SK-N-SH (cell line): ENCODE data around the gene MFAP4. TPM values are rescaled to one million over a fixed set of nuclear protein-coding genes. Genes with fewer than 3 reads are reported as not detected.

ENCODE experiments used
- CTCF ChIA-PET: fragments of 300-600, 350-600 bp; formaldehyde crosslinking; extraction: SDS; loops from one replicate; lab custom pipeline; 2021; lab: Yijun Ruan, JAX
- POLR2A ChIA-PET: fragments of 350-600 bp; sonication (Branson Sonifier 250); formaldehyde crosslinking; extraction: SDS; loops from one replicate; lab custom pipeline; 2020; ENCODE audit warnings: antibody characterized with exemption, inconsistent platforms; lab: Yijun Ruan, JAX
- DNase-seq: peaks from one replicate; pipeline ENCODE4 v3.0.0; 2012
- H2AFZ ChIP-seq: fragments of 200-600 bp; sonication (generic); 2 replicates; pipeline ENCODE4 v1.8.1; 2016; ENCODE audit warnings: antibody characterized with exemption, mild to moderate bottlenecking, low read depth
- H3F3A ChIP-seq: fragments of 200-600 bp; sonication (generic); replicated peaks from 2 replicates; pipeline ENCODE3; 2016; ENCODE audit warnings: antibody characterized with exemption, mild to moderate bottlenecking; ENCODE audit not compliant: insufficient read depth
- H3K27ac ChIP-seq, 2 experiments: fragments of 200-500 bp in 1 of 2; fragments of 200-600 bp in 1 of 2; sonication (Bioruptor generic) in 1 of 2; sonication (generic), shearing (Covaris generic) in 1 of 2; 2 replicates each; pipeline versions ENCODE4 v1.5.1 to v1.6.1; 2014 to 2016; ENCODE audit warnings: low read depth in 2 of 2, inconsistent platforms in 1 of 2, low read length in 1 of 2, mild to moderate bottlenecking in 1 of 2, mixed read lengths in 1 of 2
- H3K27me3 ChIP-seq: fragments of 200-600 bp; sonication (generic), shearing (Covaris generic); 2 replicates; pipeline ENCODE4 v1.6.1; 2016; ENCODE audit warnings: mixed run types; ENCODE audit not compliant: insufficient read depth
- H3K36me3 ChIP-seq, 2 experiments: fragments of 200-500 bp in 1 of 2; fragments of 200-600 bp in 1 of 2; sonication (Bioruptor generic) in 1 of 2; sonication (generic) in 1 of 2; replicated peaks in 1 of 2; 2 replicates each; pipeline versions ENCODE3 to v1.5.1; 2014 to 2016; ENCODE audit warnings: low read length in 1 of 2, mild to moderate bottlenecking in 1 of 2; ENCODE audit not compliant: insufficient read depth in 2 of 2, control insufficient read depth in 1 of 2
- H3K4me1 ChIP-seq, 2 experiments: fragments of 200-500 bp in 1 of 2; fragments of 200-600 bp in 1 of 2; sonication (Bioruptor generic) in 1 of 2; sonication (generic), shearing (Covaris generic) in 1 of 2; 2 replicates each; pipeline versions ENCODE4 v1.5.1 to v1.6.1; 2014 to 2016; ENCODE audit warnings: low read depth in 1 of 2, low read length in 1 of 2, mixed run types in 1 of 2; ENCODE audit not compliant: insufficient read depth in 2 of 2, control insufficient read depth in 1 of 2
- H3K4me2 ChIP-seq: fragments of 200-600 bp; sonication (generic), shearing (Covaris generic); 2 replicates; pipeline ENCODE4 v1.6.1; 2017; ENCODE audit warnings: mixed run types
- H3K4me3 ChIP-seq, 2 experiments: fragments of 200-500 bp in 1 of 2; fragments of 200-600 bp in 1 of 2; sonication (Bioruptor generic) in 1 of 2; sonication (generic), shearing (Covaris generic) in 1 of 2; 2 replicates each; pipeline versions ENCODE4 v1.5.1 to v1.8.1; 2014 to 2016; ENCODE audit warnings: low read depth in 2 of 2, inconsistent platforms in 1 of 2, low read length in 1 of 2, mild to moderate bottlenecking in 1 of 2, mixed read lengths in 1 of 2, moderate library complexity in 1 of 2
- H3K79me2 ChIP-seq: fragments of 200-600 bp; sonication (generic); 2 replicates; pipeline ENCODE4 v1.8.1; 2017; ENCODE audit warnings: mild to moderate bottlenecking; ENCODE audit not compliant: insufficient read depth
- H3K9ac ChIP-seq: fragments of 200-600 bp; sonication (generic); 2 replicates; pipeline ENCODE4 v1.6.1; 2017; ENCODE audit warnings: mixed run types
- H3K9me2 ChIP-seq: fragments of 200-600 bp; sonication (generic); 2 replicates; pipeline ENCODE4 v1.6.1; 2017; ENCODE audit warnings: mixed run types
- H3K9me3 ChIP-seq: fragments of 200-600 bp; sonication (generic); 2 replicates; pipeline ENCODE4 v1.6.1; 2017; ENCODE audit warnings: mixed run types, mild to moderate bottlenecking, moderate library complexity
- H4K20me1 ChIP-seq: fragments of 200-600 bp; sonication (generic); 2 replicates; pipeline ENCODE4 v1.6.1; 2017; ENCODE audit warnings: mild to moderate bottlenecking, mixed run types; ENCODE audit not compliant: insufficient read depth
- CHD2 ChIP-seq: fragments of 150-350 bp; IDR thresholded peaks from 2 replicates; pipeline ENCODE4 v1.6.1; 2018; ENCODE audit warnings: low read length; ENCODE audit not compliant: partially characterized antibody
- CTCF ChIP-seq: fragments of 200-600 bp; sonication (generic); IDR thresholded peaks from 2 replicates; pipeline ENCODE4 v1.6.1; 2017; ENCODE audit warnings: antibody characterized with exemption, mild to moderate bottlenecking, moderate library complexity
- ELF1 ChIP-seq: IDR thresholded peaks from 2 replicates; pipeline ENCODE4 v1.4.0; 2012
- EP300 ChIP-seq, 2 experiments: IDR thresholded peaks; 2 replicates each; pipeline versions ENCODE4 v1.4.0 to v1.6.1; 2012; ENCODE audit warnings: borderline replicate concordance in 1 of 2, low read depth in 1 of 2, low read length in 1 of 2
- FOSL2 ChIP-seq: IDR thresholded peaks from 2 replicates; pipeline ENCODE4 v1.4.0; 2012; ENCODE audit warnings: low read depth, mild to moderate bottlenecking, moderate library complexity, borderline replicate concordance
- FOXJ3 ChIP-seq: sonication (generic); formaldehyde crosslinking; IDR thresholded peaks from 2 replicates; pipeline ENCODE4 v1.5.1; 2020; ENCODE audit warnings: mild to moderate bottlenecking, missing genetic modification reagents
- IRF3 ChIP-seq: fragments of 150-350 bp; IDR thresholded peaks from 2 replicates; pipeline ENCODE4 v1.6.1; 2016; ENCODE audit warnings: mild to moderate bottlenecking, low read depth, low read length
- MAX ChIP-seq: IDR thresholded peaks from 2 replicates; pipeline ENCODE4 v1.4.0; 2012; ENCODE audit warnings: low read depth
- MXI1 ChIP-seq: IDR thresholded peaks from 2 replicates; pipeline ENCODE4 v1.6.1; 2012; ENCODE audit warnings: mild to moderate bottlenecking, low read depth, low read length, improper control_type of control experiment
- NFIC ChIP-seq: IDR thresholded peaks from 2 replicates; pipeline ENCODE4 v1.4.0; 2012; ENCODE audit warnings: borderline replicate concordance
- PBX3 ChIP-seq: IDR thresholded peaks from 2 replicates; pipeline ENCODE4; 2012
- POLR2AphosphoS5 ChIP-seq: IDR thresholded peaks from 2 replicates; pipeline ENCODE4 v1.6.1; 2012; ENCODE audit warnings: low read depth, low read length
- RAD21 ChIP-seq: IDR thresholded peaks from 2 replicates; pipeline ENCODE4 v1.6.1; 2012; ENCODE audit warnings: mild to moderate bottlenecking, low read length
- RCOR1 ChIP-seq: fragments of 150-350 bp; IDR thresholded peaks from 2 replicates; pipeline ENCODE4 v1.6.1; 2017; ENCODE audit warnings: antibody characterized with exemption, low read length
- RFX5 ChIP-seq: IDR thresholded peaks from 2 replicates; pipeline ENCODE4 v1.6.1; 2012; ENCODE audit warnings: mild to moderate bottlenecking, improper control_type of control experiment, low read length
- SIN3A ChIP-seq: IDR thresholded peaks from 2 replicates; pipeline ENCODE4 v1.6.1; 2012; ENCODE audit warnings: low read depth, mild to moderate bottlenecking, low read length, moderate library complexity, borderline replicate concordance
- USF1 ChIP-seq: IDR thresholded peaks from 2 replicates; pipeline ENCODE4 v1.4.0; 2012; ENCODE audit warnings: low read depth, borderline replicate concordance
- USF2 ChIP-seq: fragments of 150-350 bp; IDR thresholded peaks from 2 replicates; pipeline ENCODE4 v1.6.1; 2017; ENCODE audit warnings: antibody characterized with exemption, low read length, low read depth, borderline replicate concordance
- ZBTB33 ChIP-seq: IDR thresholded peaks from 2 replicates; pipeline ENCODE4 v1.4.0; 2012; ENCODE audit warnings: low read depth, borderline replicate concordance
- WGBS: methylation state at CpG from one replicate; pipeline ENCODE4 v1.1.6; 2017; ENCODE audit warnings: low lambda C conversion rate; 5-methylcytosine and 5-hydroxymethylcytosine counted together
- polyA plus RNA-seq, 3 experiments: library from polyadenylated mRNA; depleted of rRNA; stranded (reverse); fragments of >200 nt; gene quantifications; 2 replicates each; pipeline ENCODE4 v1.2.3, GENCODE V29; 2012

The MFAP4 gene
- polyA plus RNA-seq, 1 of the 3 experiments (the other 2 are of a cell fraction): 120 TPM

GRCh38 chr17:19431691-19432090 lies 44.7 kb upstream of the MFAP4 start:
- H3K4me3 ChIP-seq: no peak overlapping the region
- POLR2A ChIA-PET: no interaction called here
- TF ChIP-seq NFIC: no peak
- no peak for TF ChIP-seq SIN3A
- TF ChIP-seq CHD2: no peak
- no peak for TF ChIP-seq CTCF
- TF ChIP-seq USF2: no peak
- no peak for TF ChIP-seq PBX3
- TF ChIP-seq ELF1: no peak
- TF ChIP-seq IRF3: no peak
- no peak for TF ChIP-seq FOSL2
- TF ChIP-seq USF1: no peak
- no peak for TF ChIP-seq MXI1
- no peak for TF ChIP-seq RCOR1
- no peak for TF ChIP-seq FOXJ3 (CRISPR knock-in tag)
- no peak for TF ChIP-seq MAX
- TF ChIP-seq RAD21: no peak
- no peak for TF ChIP-seq POLR2AphosphoS5
- no peak for TF ChIP-seq ZBTB33
- no peak for TF ChIP-seq EP300 (IDR thresholded peaks at IDR 0.05; ENCODE audit: borderline replicate concordance in 1 of 2, low read depth in 1 of 2, low read length in 1 of 2)
- no peak for TF ChIP-seq RFX5
- TF ChIP-seq, all 33 proteins: peak for 0
- Histone ChIP-seq H3K9me3 (no peaks in the 10 kb centered on the region), H3K79me2 (no peaks in the 10 kb centered on the region), H3K4me1 (peaks cover 0 to 7% of the 10 kb centered on the region in 2 experiments; a peak in 1 of 4 replicates), H3K27ac (no peak overlapping the region), H3K9me2 (no peaks in the 10 kb centered on the region), H4K20me1 (no peaks in the 10 kb centered on the region), H3K4me2 (no peak overlapping the region), H3K27me3 (no peaks in the 10 kb centered on the region), H2AFZ (no peak overlapping the region), H3F3A (no peaks in the 10 kb centered on the region), H3K9ac (no peak overlapping the region), H3K36me3 (no peaks in the 10 kb centered on the region)
- DNase-seq: no peak
- WGBS: 86% methylated on average over 3 of the region's 3 CpGs
- CTCF ChIA-PET: interaction anchor here (0.7 to 3.4 kb wide), 3 partner anchors 15 to 69 kb away, joined by 3 to 21 read pairs (median 7); partner anchors contain the start of gene B9D1
